HepG2 (cell line): ENCODE data around the gene CTDNEP1. TPM values are rescaled to one million over a fixed set of nuclear protein-coding genes. Genes with fewer than 3 reads are reported as not detected.

Experiments used
- HMG20A ChIP-seq: IDR thresholded peaks from 2 replicates; pipeline ENCODE4 v1.6.1; 2016; ENCODE audit warnings: borderline replicate concordance
- IKZF4 ChIP-seq: sonication (generic); formaldehyde crosslinking; IDR thresholded peaks from 2 replicates; pipeline ENCODE4 v1.5.1; 2020; ENCODE audit warnings: borderline replicate concordance, mild to moderate bottlenecking, low read depth, missing genetic modification reagents; ENCODE audit errors: not compliant biosample characterization
- KDM2A ChIP-seq: sonication (generic); formaldehyde crosslinking; IDR thresholded peaks from 2 replicates; pipeline ENCODE4 v1.4.0; 2020; ENCODE audit warnings: low read depth, missing genetic modification reagents, borderline replicate concordance
- ZSCAN29 ChIP-seq: sonication (generic); formaldehyde crosslinking; conservative IDR thresholded peaks from 2 replicates; pipeline ENCODE4 v1.4.0; 2020; ENCODE audit warnings: mild to moderate bottlenecking, missing genetic modification reagents
- polyA plus RNA-seq, 8 experiments: library from polyadenylated mRNA; depleted of rRNA in 3 of 8; stranded (reverse) in 7 of 8; unstranded in 1 of 8; fragments of >200 nt; fragmentation: Illumina TruSeq in 4 of 8; extraction: Trizol in 4 of 8; gene quantifications; 2 replicates each; pipeline versions ENCODE4 v1.2.1 to v1.2.3, GENCODE V29; 2011 to 2016; ENCODE audit warnings: low read depth in 4 of 8, missing spikeins in 1 of 8, mixed read lengths in 1 of 8; ENCODE audit not compliant: insufficient read depth in 1 of 8
- total RNA-seq, 5 experiments: library from RNA; depleted of rRNA; stranded (reverse); fragments of >200 nt; fragmentation: Illumina TruSeq; extraction: Trizol; gene quantifications; 2 replicates each; pipeline ENCODE4 v1.2.3, GENCODE V29; 2016; ENCODE audit warnings: low read depth in 1 of 5
- TF ChIP-seq, protein P1 (sequence below): fragments of 450-650 bp; IDR thresholded peaks from 2 replicates; pipeline ENCODE4 v1.6.1; 2017; ENCODE audit warnings: mild to moderate bottlenecking
- TF ChIP-seq, protein P2 (sequence below): sonication (generic); formaldehyde crosslinking; IDR thresholded peaks from 2 replicates; pipeline ENCODE4 v1.5.1; 2020; ENCODE audit warnings: missing genetic modification reagents, mild to moderate bottlenecking, borderline replicate concordance
- TF ChIP-seq, protein P3 (sequence below): sonication (generic); formaldehyde crosslinking; IDR thresholded peaks from 2 replicates; pipeline ENCODE4 v1.4.0; 2020; ENCODE audit warnings: missing genetic modification reagents, mild to moderate bottlenecking, borderline replicate concordance
- TF ChIP-seq, protein P4 (sequence below): sonication (generic); formaldehyde crosslinking; IDR thresholded peaks from 2 replicates; pipeline ENCODE4 v1.4.0; 2020; ENCODE audit warnings: missing genetic modification reagents; ENCODE audit errors: not compliant biosample characterization
- TF ChIP-seq, protein P5 (sequence below): sonication (generic); formaldehyde crosslinking; IDR thresholded peaks from 2 replicates; pipeline ENCODE4 v1.5.1; 2020; ENCODE audit warnings: mild to moderate bottlenecking, moderate library complexity, missing genetic modification reagents
- TF ChIP-seq, protein P6 (sequence below): sonication (generic); formaldehyde crosslinking; IDR thresholded peaks from 2 replicates; pipeline ENCODE4 v1.4.0; 2020; ENCODE audit warnings: missing genetic modification reagents

CTDNEP1 gene
- total and polyA plus RNA-seq, 2 of the 13 experiments (the other 11 are each of a cell fraction or from before 2014, with no cell fraction given): 19.8 to 118 TPM

DNA sequence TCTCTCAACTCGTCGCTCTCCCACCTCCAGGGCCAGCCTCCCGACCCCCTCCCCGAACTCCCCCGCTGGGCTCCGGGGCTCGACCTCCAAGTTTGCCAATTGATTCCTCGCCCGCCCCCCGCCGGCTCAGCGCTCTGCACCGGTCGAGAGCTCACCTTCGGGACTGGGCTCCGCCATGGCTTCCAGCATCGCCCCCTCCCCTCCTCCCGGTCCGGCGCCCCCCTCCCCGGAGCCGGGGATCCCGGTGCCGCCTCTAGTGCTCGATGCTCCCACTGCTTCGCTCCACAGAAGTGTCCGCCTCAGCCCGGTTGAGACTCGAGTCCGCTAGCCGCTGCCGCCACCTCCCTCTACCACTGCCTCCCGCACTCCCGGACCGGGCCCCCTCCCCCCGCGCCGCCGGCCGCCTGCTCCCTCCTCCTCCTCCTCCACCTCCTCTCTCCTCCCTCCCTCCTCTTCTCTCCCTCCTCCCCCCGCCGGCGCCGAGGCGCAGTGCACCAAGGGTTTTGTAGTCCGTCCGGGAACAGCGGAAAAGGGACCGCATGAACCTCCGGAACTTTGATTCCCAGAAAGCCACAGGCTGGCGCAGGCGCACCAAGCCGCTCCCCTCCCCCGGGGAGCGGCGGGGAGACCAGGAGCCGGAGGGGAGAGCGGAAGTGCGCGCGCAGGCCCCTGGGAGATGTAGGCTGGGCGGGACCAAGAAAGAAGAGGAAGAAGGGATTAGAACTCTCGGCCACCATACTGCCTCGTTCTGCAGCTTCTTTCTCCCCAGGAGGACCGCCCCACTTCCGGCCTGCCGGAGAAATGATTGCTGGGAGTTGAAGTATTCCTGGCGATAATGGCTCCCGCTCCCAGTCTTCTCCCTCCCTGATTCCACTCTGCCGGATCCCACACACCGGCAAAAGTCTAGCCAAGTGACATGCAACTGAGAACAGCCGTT is 12.2 kb downstream of the CTDNEP1 start, which contains the start of gene PHF23 (continued):
- TF ChIP-seq, protein P1, sequence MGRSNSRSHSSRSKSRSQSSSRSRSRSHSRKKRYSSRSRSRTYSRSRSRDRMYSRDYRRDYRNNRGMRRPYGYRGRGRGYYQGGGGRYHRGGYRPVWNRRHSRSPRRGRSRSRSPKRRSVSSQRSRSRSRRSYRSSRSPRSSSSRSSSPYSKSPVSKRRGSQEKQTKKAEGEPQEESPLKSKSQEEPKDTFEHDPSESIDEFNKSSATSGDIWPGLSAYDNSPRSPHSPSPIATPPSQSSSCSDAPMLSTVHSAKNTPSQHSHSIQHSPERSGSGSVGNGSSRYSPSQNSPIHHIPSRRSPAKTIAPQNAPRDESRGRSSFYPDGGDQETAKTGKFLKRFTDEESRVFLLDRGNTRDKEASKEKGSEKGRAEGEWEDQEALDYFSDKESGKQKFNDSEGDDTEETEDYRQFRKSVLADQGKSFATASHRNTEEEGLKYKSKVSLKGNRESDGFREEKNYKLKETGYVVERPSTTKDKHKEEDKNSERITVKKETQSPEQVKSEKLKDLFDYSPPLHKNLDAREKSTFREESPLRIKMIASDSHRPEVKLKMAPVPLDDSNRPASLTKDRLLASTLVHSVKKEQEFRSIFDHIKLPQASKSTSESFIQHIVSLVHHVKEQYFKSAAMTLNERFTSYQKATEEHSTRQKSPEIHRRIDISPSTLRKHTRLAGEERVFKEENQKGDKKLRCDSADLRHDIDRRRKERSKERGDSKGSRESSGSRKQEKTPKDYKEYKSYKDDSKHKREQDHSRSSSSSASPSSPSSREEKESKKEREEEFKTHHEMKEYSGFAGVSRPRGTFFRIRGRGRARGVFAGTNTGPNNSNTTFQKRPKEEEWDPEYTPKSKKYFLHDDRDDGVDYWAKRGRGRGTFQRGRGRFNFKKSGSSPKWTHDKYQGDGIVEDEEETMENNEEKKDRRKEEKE: no peak
- TF ChIP-seq IKZF4 (CRISPR knock-in tag) (peak; percentile 21), HMG20A (no peak), KDM2A (CRISPR knock-in tag) (peak; percentile 79; the same call in 1 of the 2 replicates), ZSCAN29 (CRISPR knock-in tag) (peak; percentile 82; the same call in 1 of the 2 replicates)
- TF ChIP-seq, protein P2, sequence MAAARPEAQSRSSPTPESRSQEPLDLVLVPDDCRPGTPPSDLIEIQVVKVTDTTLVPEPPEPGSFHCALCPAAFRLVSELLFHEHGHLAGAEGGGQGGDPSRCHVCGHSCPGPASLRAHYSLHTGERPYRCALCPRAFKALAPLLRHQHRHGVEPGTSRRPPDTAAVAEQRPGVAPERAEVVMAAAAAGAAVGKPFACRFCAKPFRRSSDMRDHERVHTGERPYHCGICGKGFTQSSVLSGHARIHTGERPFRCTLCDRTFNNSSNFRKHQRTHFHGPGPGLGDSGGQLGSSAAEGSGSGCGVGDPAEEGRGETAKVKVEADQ: peak; percentile 77; the same call in 1 of the 2 replicates
- TF ChIP-seq, protein P3, sequence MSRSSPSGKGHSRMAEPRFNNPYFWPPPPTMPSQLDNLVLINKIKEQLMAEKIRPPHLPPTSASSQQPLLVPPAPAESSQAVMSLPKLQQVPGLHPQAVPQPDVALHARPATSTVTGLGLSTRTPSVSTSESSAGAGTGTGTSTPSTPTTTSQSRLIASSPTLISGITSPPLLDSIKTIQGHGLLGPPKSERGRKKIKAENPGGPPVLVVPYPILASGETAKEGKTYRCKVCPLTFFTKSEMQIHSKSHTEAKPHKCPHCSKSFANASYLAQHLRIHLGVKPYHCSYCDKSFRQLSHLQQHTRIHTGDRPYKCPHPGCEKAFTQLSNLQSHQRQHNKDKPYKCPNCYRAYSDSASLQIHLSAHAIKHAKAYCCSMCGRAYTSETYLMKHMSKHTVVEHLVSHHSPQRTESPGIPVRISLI (CRISPR knock-in tag): peak; percentile 48; the same call in 1 of the 2 replicates
- TF ChIP-seq, protein P4, sequence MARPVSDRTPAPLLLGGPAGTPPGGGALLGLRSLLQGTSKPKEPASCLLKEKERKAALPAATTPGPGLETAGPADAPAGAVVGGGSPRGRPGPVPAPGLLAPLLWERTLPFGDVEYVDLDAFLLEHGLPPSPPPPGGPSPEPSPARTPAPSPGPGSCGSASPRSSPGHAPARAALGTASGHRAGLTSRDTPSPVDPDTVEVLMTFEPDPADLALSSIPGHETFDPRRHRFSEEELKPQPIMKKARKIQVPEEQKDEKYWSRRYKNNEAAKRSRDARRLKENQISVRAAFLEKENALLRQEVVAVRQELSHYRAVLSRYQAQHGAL (CRISPR knock-in tag): no peak
- TF ChIP-seq, protein P5, sequence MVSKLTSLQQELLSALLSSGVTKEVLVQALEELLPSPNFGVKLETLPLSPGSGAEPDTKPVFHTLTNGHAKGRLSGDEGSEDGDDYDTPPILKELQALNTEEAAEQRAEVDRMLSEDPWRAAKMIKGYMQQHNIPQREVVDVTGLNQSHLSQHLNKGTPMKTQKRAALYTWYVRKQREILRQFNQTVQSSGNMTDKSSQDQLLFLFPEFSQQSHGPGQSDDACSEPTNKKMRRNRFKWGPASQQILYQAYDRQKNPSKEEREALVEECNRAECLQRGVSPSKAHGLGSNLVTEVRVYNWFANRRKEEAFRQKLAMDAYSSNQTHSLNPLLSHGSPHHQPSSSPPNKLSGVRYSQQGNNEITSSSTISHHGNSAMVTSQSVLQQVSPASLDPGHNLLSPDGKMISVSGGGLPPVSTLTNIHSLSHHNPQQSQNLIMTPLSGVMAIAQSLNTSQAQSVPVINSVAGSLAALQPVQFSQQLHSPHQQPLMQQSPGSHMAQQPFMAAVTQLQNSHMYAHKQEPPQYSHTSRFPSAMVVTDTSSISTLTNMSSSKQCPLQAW (CRISPR knock-in tag): peak; percentile 66
- TF ChIP-seq, protein P6, sequence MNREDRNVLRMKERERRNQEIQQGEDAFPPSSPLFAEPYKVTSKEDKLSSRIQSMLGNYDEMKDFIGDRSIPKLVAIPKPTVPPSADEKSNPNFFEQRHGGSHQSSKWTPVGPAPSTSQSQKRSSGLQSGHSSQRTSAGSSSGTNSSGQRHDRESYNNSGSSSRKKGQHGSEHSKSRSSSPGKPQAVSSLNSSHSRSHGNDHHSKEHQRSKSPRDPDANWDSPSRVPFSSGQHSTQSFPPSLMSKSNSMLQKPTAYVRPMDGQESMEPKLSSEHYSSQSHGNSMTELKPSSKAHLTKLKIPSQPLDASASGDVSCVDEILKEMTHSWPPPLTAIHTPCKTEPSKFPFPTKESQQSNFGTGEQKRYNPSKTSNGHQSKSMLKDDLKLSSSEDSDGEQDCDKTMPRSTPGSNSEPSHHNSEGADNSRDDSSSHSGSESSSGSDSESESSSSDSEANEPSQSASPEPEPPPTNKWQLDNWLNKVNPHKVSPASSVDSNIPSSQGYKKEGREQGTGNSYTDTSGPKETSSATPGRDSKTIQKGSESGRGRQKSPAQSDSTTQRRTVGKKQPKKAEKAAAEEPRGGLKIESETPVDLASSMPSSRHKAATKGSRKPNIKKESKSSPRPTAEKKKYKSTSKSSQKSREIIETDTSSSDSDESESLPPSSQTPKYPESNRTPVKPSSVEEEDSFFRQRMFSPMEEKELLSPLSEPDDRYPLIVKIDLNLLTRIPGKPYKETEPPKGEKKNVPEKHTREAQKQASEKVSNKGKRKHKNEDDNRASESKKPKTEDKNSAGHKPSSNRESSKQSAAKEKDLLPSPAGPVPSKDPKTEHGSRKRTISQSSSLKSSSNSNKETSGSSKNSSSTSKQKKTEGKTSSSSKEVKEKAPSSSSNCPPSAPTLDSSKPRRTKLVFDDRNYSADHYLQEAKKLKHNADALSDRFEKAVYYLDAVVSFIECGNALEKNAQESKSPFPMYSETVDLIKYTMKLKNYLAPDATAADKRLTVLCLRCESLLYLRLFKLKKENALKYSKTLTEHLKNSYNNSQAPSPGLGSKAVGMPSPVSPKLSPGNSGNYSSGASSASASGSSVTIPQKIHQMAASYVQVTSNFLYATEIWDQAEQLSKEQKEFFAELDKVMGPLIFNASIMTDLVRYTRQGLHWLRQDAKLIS (CRISPR knock-in tag): no peak
